Mesenchymal stem cell (in vitro differentiated cells and primary cell): ENCODE measurements around the gene FADS2. TPM values are rescaled to one million over a fixed set of nuclear protein-coding genes. Genes with fewer than 3 reads are reported as not detected.

Source experiments
- DNase-seq: peaks from one replicate; pipeline ENCODE4 v3.0.0-alpha.2; 2013
- H2AFZ ChIP-seq: one replicate; pipeline ENCODE4 v1.6.1; 2013; ENCODE audit warnings: low read depth, mild to moderate bottlenecking, control low read depth, inconsistent platforms, low read length, moderate library complexity
- H2AK5ac ChIP-seq: 2 replicates; pipeline ENCODE4 v1.6.1; 2013; ENCODE audit warnings: low read length, moderate library complexity, mild to moderate bottlenecking, inconsistent platforms; ENCODE audit not compliant: severe bottlenecking
- H2BK120ac ChIP-seq: one replicate; pipeline ENCODE4 v1.6.1; 2013; ENCODE audit warnings: low read depth, mild to moderate bottlenecking, inconsistent platforms, low read length, moderate library complexity
- H2BK12ac ChIP-seq, 2 experiments: one replicate each; pipeline ENCODE4 v1.6.1; 2013; ENCODE audit warnings: inconsistent platforms in 2 of 2, low read length in 2 of 2, mild to moderate bottlenecking in 2 of 2, moderate library complexity in 2 of 2, control low read depth in 1 of 2
- H2BK15ac ChIP-seq: one replicate; pipeline ENCODE4 v1.6.1; 2013; ENCODE audit warnings: mild to moderate bottlenecking, low read depth, inconsistent platforms; ENCODE audit not compliant: poor library complexity, severe bottlenecking
- H2BK5ac ChIP-seq: 2 replicates; pipeline ENCODE4 v1.6.1; 2013; ENCODE audit warnings: low read depth, mild to moderate bottlenecking, low read length, control low read depth, inconsistent platforms; ENCODE audit not compliant: poor library complexity, severe bottlenecking
- H3K14ac ChIP-seq, 2 experiments: one replicate each; pipeline ENCODE4 v1.6.1; 2013; ENCODE audit warnings: inconsistent platforms in 2 of 2, low read length in 2 of 2, control low read depth in 1 of 2, mild to moderate bottlenecking in 1 of 2, moderate library complexity in 1 of 2
- H3K18ac ChIP-seq, 2 experiments: one replicate each; pipeline ENCODE4 v1.6.1; 2013; ENCODE audit warnings: inconsistent platforms in 2 of 2, low read length in 2 of 2, control low read depth in 1 of 2, low read depth in 1 of 2, mild to moderate bottlenecking in 1 of 2
- H3K23ac ChIP-seq, 2 experiments: one replicate each; pipeline ENCODE4 v1.6.1; 2013; ENCODE audit warnings: inconsistent platforms in 2 of 2, low read length in 2 of 2, mild to moderate bottlenecking in 2 of 2, moderate library complexity in 2 of 2, control low read depth in 1 of 2
- H3K27ac ChIP-seq: 2 replicates; pipeline ENCODE4 v1.5.1; 2013; ENCODE audit warnings: mild to moderate bottlenecking, moderate library complexity, low read length, control low read depth, inconsistent platforms; ENCODE audit not compliant: poor library complexity, severe bottlenecking
- H3K27me3 ChIP-seq, 2 experiments: 2 replicates each; pipeline versions ENCODE4 v1.6.1 to v1.7.0; 2013; ENCODE audit warnings: low read length in 2 of 2, mild to moderate bottlenecking in 2 of 2, moderate library complexity in 2 of 2, control low read depth in 1 of 2, inconsistent platforms in 1 of 2; ENCODE audit not compliant: control insufficient read depth in 1 of 2, insufficient read depth in 1 of 2
- H3K36me3 ChIP-seq, 2 experiments: 2 replicates each; pipeline versions ENCODE4 v1.6.1 to v1.7.0; 2013; ENCODE audit warnings: low read length in 2 of 2, control low read depth in 1 of 2, inconsistent platforms in 1 of 2, low read depth in 1 of 2, mild to moderate bottlenecking in 1 of 2; ENCODE audit not compliant: insufficient read depth in 2 of 2, control insufficient read depth in 1 of 2
- H3K4ac ChIP-seq, 2 experiments: one replicate each; pipeline ENCODE4 v1.6.1; 2013; ENCODE audit warnings: inconsistent platforms in 2 of 2, low read length in 2 of 2, mild to moderate bottlenecking in 2 of 2, moderate library complexity in 2 of 2, control low read depth in 1 of 2, low read depth in 1 of 2
- H3K4me1 ChIP-seq: 2 replicates; pipeline ENCODE4 v1.6.1; 2013; ENCODE audit warnings: low read depth, low read length, control low read depth; ENCODE audit not compliant: control insufficient read depth, insufficient read depth
- H3K4me2 ChIP-seq: 2 replicates; pipeline ENCODE4 v1.6.1; 2013; ENCODE audit warnings: low read length, mild to moderate bottlenecking, inconsistent platforms; ENCODE audit not compliant: poor library complexity, severe bottlenecking
- H3K4me3 ChIP-seq, 2 experiments: 2 replicates each; pipeline versions ENCODE4 v1.5.1 to v1.7.0; 2013; ENCODE audit warnings: low read length in 2 of 2, mild to moderate bottlenecking in 2 of 2, control low read depth in 1 of 2, low read depth in 1 of 2; ENCODE audit not compliant: insufficient read depth in 1 of 2
- H3K79me1 ChIP-seq: replicated peaks from 2 replicates; pipeline ENCODE4 v1.6.1; 2013; ENCODE audit warnings: mild to moderate bottlenecking, control low read depth, low read length, inconsistent platforms; ENCODE audit not compliant: poor library complexity, severe bottlenecking
- H3K9ac ChIP-seq: 2 replicates; pipeline ENCODE4 v1.7.0; 2013; ENCODE audit warnings: mild to moderate bottlenecking, low read length, moderate library complexity
- H3K9me3 ChIP-seq: 2 replicates; pipeline ENCODE4 v1.7.0; 2013; ENCODE audit warnings: mild to moderate bottlenecking, low read length; ENCODE audit not compliant: control insufficient read depth
- H4K8ac ChIP-seq: one replicate; pipeline ENCODE4 v1.6.1; 2013; ENCODE audit warnings: inconsistent platforms, mild to moderate bottlenecking, low read length, moderate library complexity
- H4K91ac ChIP-seq: one replicate; pipeline ENCODE4 v1.6.1; 2013; ENCODE audit warnings: mild to moderate bottlenecking, low read length, inconsistent platforms
- WGBS: methylation state at CpG from one replicate; pipeline ENCODE4 v1.1.7; 2013; ENCODE audit warnings: mixed read lengths; 5-methylcytosine and 5-hydroxymethylcytosine counted together
- polyA plus RNA-seq, 2 experiments: library from polyadenylated mRNA; stranded (reverse); fragments of 200-250 nt; gene quantifications; one replicate each; pipeline ENCODE4 v1.2.3, GENCODE V29; 2013

Gene FADS2
- polyA plus RNA-seq (2013, experiment 1 of 2) = 1,185 TPM
- 1,187 TPM for polyA plus RNA-seq (2013, experiment 2 of 2)

- Histone ChIP-seq H2AFZ (peak within 1 kb of the TSS; percentile 69), H3K4me1 (peaks cover 28% of the 10 kb centered on the region), H2BK120ac (peak within 1 kb of the TSS; percentile 50), H3K4me2 (peak within 1 kb of the TSS; percentile 94), H3K9me3 (no peaks in the 10 kb centered on the region), H3K79me1 (peaks cover 4% of the 10 kb centered on the region), H4K8ac (peak within 1 kb of the TSS; percentile 79), H2BK12ac (peak within 1 kb of the TSS; percentile 82 to 99), H2AK5ac (peak within 1 kb of the TSS; percentile 27), H3K4me3 (peak within 1 kb of the TSS; percentile 82 to 87), H2BK15ac (peak within 1 kb of the TSS; percentile 92), H3K14ac (peak within 1 kb of the TSS; percentile 5 to 100), H4K91ac (peak within 1 kb of the TSS; percentile 99), H3K4ac (peak within 1 kb of the TSS; percentile 96 to 100), H3K18ac (peak within 1 kb of the TSS; percentile 97 to 100), H3K36me3 (peaks cover 6 to 12% of the 10 kb centered on the region in 2 experiments), H3K27ac (peak within 1 kb of the TSS; percentile 80), H3K9ac (peak within 1 kb of the TSS; percentile 87), H3K23ac (peak within 1 kb of the TSS; percentile 37 to 100), H3K27me3 (no peaks in the 10 kb centered on the region), H2BK5ac (peak within 1 kb of the TSS; percentile 1)
- DNase-seq = peak; percentile 99
- WGBS = under 1% methylated on average over 79 of the region's 83 CpGs
Measured at GRCh38 chr11:61827571-61828378, at the start of gene FADS2. FADS2 (plus strand) TSS chr11:61828300; CDS start chr11:61828391, 91 bp downstream.

- H3K79me1 ChIP-seq = peaks cover 3% of the 10 kb centered on the region
- H2BK15ac ChIP-seq = no peak overlapping the region
- H2BK12ac ChIP-seq = no peak overlapping the region
- H3K27me3 ChIP-seq = peaks cover 0 to 48% of the 10 kb centered on the region in 2 experiments
- no peak overlapping the region for H3K14ac ChIP-seq
- H3K36me3 ChIP-seq = peaks cover 0 to 95% of the 10 kb centered on the region in 2 experiments
- no peaks in the 10 kb centered on the region for H3K9me3 ChIP-seq
- no peak for DNase-seq
- H3K4me1 ChIP-seq = peaks cover 31% of the 10 kb centered on the region
- no peak overlapping the region for H2AFZ ChIP-seq
- H2BK5ac ChIP-seq = no peak overlapping the region
- no peak overlapping the region for H3K23ac ChIP-seq
- H3K4me3 ChIP-seq = no peak overlapping the region
- no peak overlapping the region for H3K27ac ChIP-seq
- H2AK5ac ChIP-seq = no peak overlapping the region
- no peak overlapping the region for H3K9ac ChIP-seq
- H3K4me2 ChIP-seq = no peak overlapping the region
- H2BK120ac ChIP-seq = no peak overlapping the region
- 95% methylated on average over 11 of the region's 11 CpGs for WGBS
- H4K8ac ChIP-seq = no peak overlapping the region
- no peak overlapping the region for H3K18ac ChIP-seq
- no peak overlapping the region for H4K91ac ChIP-seq
- no peak overlapping the region for H3K4ac ChIP-seq
Measured at GRCh38 chr11:61778357-61778886, 49.7 kb upstream of the FADS2 start.

- Histone ChIP-seq H4K91ac (no peak overlapping the region), H2BK12ac (no peak overlapping the region), H3K27ac (no peak overlapping the region), H3K4me2 (no peak overlapping the region), H3K36me3 (peaks cover 0 to 95% of the 10 kb centered on the region in 2 experiments), H3K79me1 (peaks cover 3% of the 10 kb centered on the region), H3K23ac (no peak overlapping the region), H4K8ac (no peak overlapping the region), H3K4ac (no peak overlapping the region), H3K9ac (no peak overlapping the region), H2AFZ (no peak overlapping the region), H3K4me3 (no peak overlapping the region), H2BK5ac (no peak overlapping the region), H2BK15ac (no peak overlapping the region), H3K18ac (no peak overlapping the region), H3K9me3 (no peaks in the 10 kb centered on the region), H3K27me3 (peaks cover 0 to 48% of the 10 kb centered on the region in 2 experiments), H2BK120ac (no peak overlapping the region), H2AK5ac (no peak overlapping the region), H3K4me1 (peaks cover 37% of the 10 kb centered on the region), H3K14ac (no peak overlapping the region)
- DNase-seq = no peak
- WGBS = 96% methylated on average over 23 of the region's 24 CpGs
Measured at GRCh38 chr11:61778920-61779650, 49.0 kb upstream of the FADS2 start.
